ENCODE measurements around the gene PRPF19.

The PRPF19 gene

GRCh38 chr11:60937144-60937527 lies 30.8 kb upstream of the PRPF19 start:
- DNase-seq, result no peak

- no peak for DNase-seq
Observed at GRCh38 chr11:60936467-60937143, 30.2 kb upstream of the PRPF19 start.

- DNase-seq, result no peak
Observed at GRCh38 chr11:60935676-60936442, 29.5 kb upstream of the PRPF19 start.

- no peak for DNase-seq
Observed at GRCh38 chr11:60934790-60935605, 28.6 kb upstream of the PRPF19 start.

- DNase-seq, result no peak
Observed at GRCh38 chr11:60934124-60934789, 27.9 kb upstream of the PRPF19 start.

GRCh38 chr11:60933416-60934123 lies 27.2 kb upstream of the PRPF19 start:
- DNase-seq, result no peak

GRCh38 chr11:60932605-60933356 lies 26.4 kb upstream of the PRPF19 start:
- DNase-seq, result no peak

- no peak for DNase-seq
Observed at GRCh38 chr11:60931917-60932316, 25.5 kb upstream of the PRPF19 start.

GRCh38 chr11:60930394-60930793 lies 24.0 kb upstream of the PRPF19 start:
- DNase-seq, result no peak

GRCh38 chr11:60929764-60930163 lies 23.4 kb upstream of the PRPF19 start:
- no peak for DNase-seq

GRCh38 chr11:60928563-60929001 lies 22.2 kb upstream of the PRPF19 start:
- DNase-seq, result no peak

- DNase-seq, result no peak
Observed at GRCh38 chr11:60927600-60927999, 21.2 kb upstream of the PRPF19 start.

- DNase-seq, result no peak
Observed at GRCh38 chr11:60927061-60927592, 20.7 kb upstream of the PRPF19 start.

- DNase-seq, result no peak
Observed at GRCh38 chr11:60926500-60926899, 20.1 kb upstream of the PRPF19 start.

GRCh38 chr11:60925868-60926267 lies 19.5 kb upstream of the PRPF19 start:
- no peak for DNase-seq

- no peak for DNase-seq
Observed at GRCh38 chr11:60924906-60925853, 18.8 kb upstream of the PRPF19 start.

GRCh38 chr11:60924110-60924905 lies 17.9 kb upstream of the PRPF19 start, which contains the start of gene TMEM132A:
Gene TMEM132A, plus strand, starts transcription at chr11:60924460. Its CDS starts 174 bp downstream, at chr11:60924634.
- no peak for DNase-seq

GRCh38 chr11:60923800-60924109 lies 17.4 kb upstream of the PRPF19 start:
- no peak for DNase-seq

- DNase-seq, result no peak
Observed at GRCh38 chr11:60923326-60923725, 16.9 kb upstream of the PRPF19 start.

Data from CD4-positive, alpha-beta T cell treated with Interleukin-12 subunit alpha and Interleukin-12 subunit beta, for 1 hour (primary cell).